AG04450 (cell line): ENCODE results near the gene POU2AF3. TPM values are rescaled to one million over a fixed set of nuclear protein-coding genes. Genes with fewer than 3 reads are reported as not detected.

Source experiments
- CTCF ChIA-PET: fragments of 300-600, 350-600 bp; formaldehyde crosslinking; extraction: SDS; loops from one replicate; lab custom pipeline; 2022; ENCODE audit warnings: antibody characterized with exemption, inconsistent platforms; lab: Charles Lee
- POLR2A ChIA-PET: fragments of 350-600 bp; formaldehyde crosslinking; extraction: SDS; loops from one replicate; lab custom pipeline; 2021; ENCODE audit warnings: antibody characterized with exemption, inconsistent platforms; lab: Yijun Ruan, JAX
- DNase-seq: peaks from one replicate; pipeline ENCODE4 v3.0.0-alpha.2; 2011; ENCODE audit warnings: low read depth, low spot score
- H3K27ac ChIP-seq: one replicate; pipeline ENCODE4 v1.5.1; 2012; ENCODE audit warnings: low read depth, low read length, control low read depth
- H3K27me3 ChIP-seq: one replicate; pipeline ENCODE4 v1.6.0; 2012; ENCODE audit warnings: low read length; ENCODE audit not compliant: control insufficient read depth, insufficient read depth
- H3K4me3 ChIP-seq: 2 replicates; pipeline ENCODE4 v1.5.1; 2011; ENCODE audit warnings: mild to moderate bottlenecking, low read depth, low read length, control low read depth
- H3K9me3 ChIP-seq: 2 replicates; pipeline ENCODE4 v1.5.1; 2012; ENCODE audit warnings: low read length; ENCODE audit not compliant: control insufficient read depth, insufficient read depth
- polyA plus RNA-seq: library from polyadenylated mRNA; depleted of rRNA; stranded (reverse); fragments of >200 nt; gene quantifications from 2 replicates; pipeline ENCODE4 v1.2.3, GENCODE V29; 2011
- TF ChIP-seq, protein P1 (sequence below): IDR thresholded peaks from 2 replicates; pipeline ENCODE4 v1.5.1; 2011; ENCODE audit warnings: low read depth, low read length, control low read depth, inconsistent platforms

The POU2AF3 gene
- polyA plus RNA-seq, 1 experiment, result not detected

DNA sequence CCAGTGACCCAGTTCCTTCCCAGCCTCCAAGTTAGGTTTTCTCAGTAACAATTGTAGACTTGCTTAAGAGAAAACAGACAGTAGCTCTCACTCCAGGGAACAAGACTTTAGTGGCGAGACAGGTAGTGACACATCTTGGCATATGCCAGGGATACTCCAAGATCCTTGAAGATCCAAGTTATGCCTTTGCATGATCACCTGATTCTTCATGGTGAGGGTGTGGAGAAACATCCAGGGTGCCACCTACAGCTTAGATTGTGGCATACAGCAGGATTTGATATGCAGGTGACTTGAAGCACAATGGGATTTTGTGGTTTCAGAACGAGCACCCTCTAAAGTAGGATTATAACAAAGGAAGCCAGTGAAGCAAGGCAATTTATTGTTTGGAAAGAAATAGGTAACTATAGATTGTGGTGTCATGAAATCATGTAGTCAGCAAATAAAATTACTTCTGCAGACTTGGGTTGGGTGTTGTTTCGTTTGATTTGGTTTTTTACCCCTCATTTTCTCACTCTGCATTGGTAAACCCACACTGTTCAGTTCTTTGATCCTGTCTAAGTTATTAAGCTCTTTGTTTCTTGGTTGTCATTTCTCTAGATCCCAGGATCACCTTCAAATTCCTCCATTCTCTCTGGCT lies 9.2 kb downstream of the POU2AF3 start:
- TF ChIP-seq, protein P1, sequence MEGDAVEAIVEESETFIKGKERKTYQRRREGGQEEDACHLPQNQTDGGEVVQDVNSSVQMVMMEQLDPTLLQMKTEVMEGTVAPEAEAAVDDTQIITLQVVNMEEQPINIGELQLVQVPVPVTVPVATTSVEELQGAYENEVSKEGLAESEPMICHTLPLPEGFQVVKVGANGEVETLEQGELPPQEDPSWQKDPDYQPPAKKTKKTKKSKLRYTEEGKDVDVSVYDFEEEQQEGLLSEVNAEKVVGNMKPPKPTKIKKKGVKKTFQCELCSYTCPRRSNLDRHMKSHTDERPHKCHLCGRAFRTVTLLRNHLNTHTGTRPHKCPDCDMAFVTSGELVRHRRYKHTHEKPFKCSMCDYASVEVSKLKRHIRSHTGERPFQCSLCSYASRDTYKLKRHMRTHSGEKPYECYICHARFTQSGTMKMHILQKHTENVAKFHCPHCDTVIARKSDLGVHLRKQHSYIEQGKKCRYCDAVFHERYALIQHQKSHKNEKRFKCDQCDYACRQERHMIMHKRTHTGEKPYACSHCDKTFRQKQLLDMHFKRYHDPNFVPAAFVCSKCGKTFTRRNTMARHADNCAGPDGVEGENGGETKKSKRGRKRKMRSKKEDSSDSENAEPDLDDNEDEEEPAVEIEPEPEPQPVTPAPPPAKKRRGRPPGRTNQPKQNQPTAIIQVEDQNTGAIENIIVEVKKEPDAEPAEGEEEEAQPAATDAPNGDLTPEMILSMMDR, result no peak
- no peak overlapping the region for H3K27ac ChIP-seq
- no peaks in the 10 kb centered on the region for H3K9me3 ChIP-seq
- CTCF ChIA-PET, result no interaction called here
- no peak for DNase-seq
- H3K27me3 ChIP-seq, result peaks cover 56% of the 10 kb centered on the region
- no peak overlapping the region for H3K4me3 ChIP-seq
- POLR2A ChIA-PET, result no interaction called here

DNA sequence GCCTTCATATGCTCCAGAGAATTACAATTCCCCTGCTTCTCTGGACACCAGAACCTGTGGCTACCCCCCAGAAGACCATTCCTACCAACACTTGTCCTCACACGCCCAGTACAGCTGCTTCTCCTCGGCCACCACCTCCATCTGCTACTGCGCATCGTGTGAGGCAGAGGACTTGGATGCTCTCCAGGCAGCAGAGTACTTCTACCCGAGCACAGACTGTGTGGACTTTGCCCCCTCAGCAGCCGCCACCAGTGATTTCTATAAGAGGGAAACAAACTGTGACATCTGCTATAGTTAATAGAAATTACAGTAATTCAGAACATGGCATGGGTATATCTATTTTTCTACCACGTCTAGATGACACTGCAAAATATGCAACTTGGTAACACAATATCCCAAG lies 9.8 kb downstream of the POU2AF3 start:
- H3K27me3 ChIP-seq, result peaks cover 52% of the 10 kb centered on the region
- ChIA-PET POLR2A (no interaction called here), CTCF (no interaction called here)

DNA sequence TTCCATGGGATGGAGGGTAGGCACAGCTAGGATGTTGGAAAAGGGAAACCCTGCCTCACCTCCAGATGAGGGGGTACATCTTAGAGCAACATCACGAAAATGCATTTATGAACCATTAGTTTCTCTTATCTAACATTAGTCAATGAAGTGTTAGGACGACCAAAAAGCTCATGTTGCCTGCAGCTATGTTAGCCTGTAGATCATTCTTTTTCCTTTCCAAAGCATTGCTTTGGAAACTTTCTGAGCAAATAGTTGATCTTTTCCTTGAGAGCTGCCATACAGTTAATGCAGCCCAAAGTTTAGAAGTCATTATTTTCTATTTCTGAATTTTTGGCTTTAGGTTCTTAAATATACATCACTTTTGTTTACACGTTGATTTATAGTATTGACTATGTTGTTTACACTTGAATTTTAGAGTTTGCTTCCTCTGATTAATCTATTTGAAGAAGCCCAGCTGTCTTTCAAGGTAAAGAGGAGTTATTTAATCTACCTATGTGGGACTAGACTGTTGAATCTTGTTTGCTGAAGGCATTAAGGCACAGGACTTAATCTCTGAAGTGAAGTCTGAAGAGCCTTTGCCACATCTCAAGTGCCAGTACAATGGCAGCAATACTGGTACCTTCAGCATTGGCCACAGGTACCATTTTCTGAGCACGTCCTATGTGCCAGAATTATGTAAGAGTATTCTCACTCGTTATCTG lies 11.0 kb downstream of the POU2AF3 start:
- no peak for DNase-seq
- POLR2A ChIA-PET, result no interaction called here
- TF ChIP-seq, protein P1, result no peak
- Histone ChIP-seq H3K9me3 (no peaks in the 10 kb centered on the region), H3K27me3 (peaks cover 52% of the 10 kb centered on the region), H3K4me3 (no peak overlapping the region), H3K27ac (no peak overlapping the region)
- CTCF ChIA-PET, result no interaction called here

More for the DNA sequence above, 9.8 kb downstream of the POU2AF3 start:
- Histone ChIP-seq H3K27ac (no peak overlapping the region), H3K4me3 (no peak overlapping the region), H3K9me3 (no peaks in the 10 kb centered on the region)
- TF ChIP-seq, protein P1, result no peak
- no peak for DNase-seq

DNA sequence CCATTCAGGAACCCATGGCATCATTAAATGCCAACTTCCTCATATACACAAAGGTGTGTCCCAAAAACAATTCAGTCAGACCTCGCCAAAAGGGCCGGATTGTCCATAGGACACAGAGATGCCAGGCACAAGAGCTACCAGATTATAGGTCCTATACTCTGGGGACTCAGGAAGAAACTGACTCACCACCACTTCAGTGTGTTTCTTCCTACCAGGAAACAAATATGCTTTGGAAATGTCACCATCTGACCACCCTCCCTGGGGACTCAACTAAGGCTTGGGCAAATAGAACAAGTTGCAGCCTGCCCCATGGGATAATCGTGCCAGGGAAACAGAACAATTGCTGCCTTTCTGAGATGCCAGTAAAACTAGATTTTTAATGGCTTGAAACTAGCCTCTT lies 11.7 kb downstream of the POU2AF3 start:
- ChIA-PET POLR2A (no interaction called here), CTCF (no interaction called here)
- DNase-seq, result no peak
- Histone ChIP-seq H3K4me3 (no peak overlapping the region), H3K27me3 (peaks cover 47% of the 10 kb centered on the region), H3K9me3 (no peaks in the 10 kb centered on the region), H3K27ac (no peak overlapping the region)
- TF ChIP-seq, protein P1, result no peak

DNA sequence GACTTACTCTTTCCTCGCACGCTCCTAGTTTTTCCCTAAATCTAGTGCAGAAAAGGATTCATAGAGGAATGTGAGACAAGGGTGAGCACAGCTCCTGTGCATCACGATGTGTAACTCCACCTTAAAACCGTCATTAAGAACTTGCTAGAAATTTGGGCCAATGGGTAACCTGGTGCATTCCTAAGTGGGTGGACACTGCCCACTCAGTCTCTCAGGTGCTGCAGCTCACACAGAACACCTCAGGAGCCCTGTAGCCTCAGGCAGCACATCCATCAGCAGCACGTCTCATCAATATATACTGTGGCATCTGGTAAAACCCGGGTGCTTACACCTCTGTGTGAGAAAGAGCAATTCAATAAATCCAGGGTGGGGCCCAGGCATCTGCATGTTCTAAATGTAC lies 12.4 kb downstream of the POU2AF3 start:
- no peak for DNase-seq
- CTCF ChIA-PET, result no interaction called here
- Histone ChIP-seq H3K27ac (no peak overlapping the region), H3K9me3 (no peaks in the 10 kb centered on the region), H3K27me3 (peaks cover 41% of the 10 kb centered on the region), H3K4me3 (no peak overlapping the region)
- POLR2A ChIA-PET, result no interaction called here
- TF ChIP-seq, protein P1, result no peak
